ENCODE data around the gene ALPK3. TPM values are rescaled to one million over a fixed set of nuclear protein-coding genes. Genes with fewer than 3 reads are reported as not detected.

The ALPK3 gene
- polyA plus RNA-seq, 1 donor (not counting 4 experiments of a cell fraction or from before 2014, with no cell fraction given): 0.07 TPM

DNA sequence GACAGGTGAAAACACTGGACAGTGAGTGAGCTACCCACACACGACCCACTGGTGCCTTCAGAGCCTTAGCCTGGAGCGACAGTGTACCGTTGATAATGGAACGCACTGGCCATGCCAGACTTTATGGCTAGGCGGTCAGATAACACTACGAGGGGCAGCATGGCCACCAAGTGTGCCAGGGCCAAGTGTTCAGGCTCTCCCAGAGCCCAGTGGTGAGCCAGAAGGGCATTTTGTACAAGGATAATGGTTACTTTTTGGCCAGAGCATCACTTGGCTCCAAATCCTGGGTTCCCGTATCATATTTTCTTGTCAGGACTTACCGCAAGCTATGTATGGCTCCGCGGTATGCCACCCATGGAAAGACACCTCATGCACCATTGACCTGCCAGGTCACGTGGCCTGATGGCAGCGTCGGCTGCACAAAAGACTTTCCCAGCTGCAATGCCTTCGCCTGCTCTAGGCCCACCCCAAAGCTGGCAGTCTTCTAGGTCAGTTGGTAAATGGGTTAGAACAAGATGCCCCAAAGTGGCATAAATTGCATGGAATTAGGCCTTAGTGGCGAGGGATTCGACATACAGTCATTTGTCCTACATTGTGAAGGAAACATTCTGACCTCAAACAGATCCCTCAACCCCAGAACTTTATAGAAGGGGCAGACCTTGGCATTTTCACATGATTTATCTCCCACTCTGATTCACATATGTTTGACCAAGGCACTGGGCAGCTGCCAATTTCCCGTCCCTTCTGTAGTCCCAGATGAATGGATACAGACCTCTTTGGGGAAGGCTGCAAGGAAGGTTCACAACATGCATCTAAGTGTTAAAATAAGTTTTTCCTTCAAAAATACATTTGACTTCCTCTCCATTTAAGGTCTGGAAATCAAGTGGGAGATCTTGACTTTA lies 55.1 kb downstream of the ALPK3 start:
- H3K27me3 ChIP-seq (ENCODE audit: control insufficient read depth, extremely low read depth, insufficient read depth, low read length): no peaks in the 10 kb centered on the region
- dilution Hi-C loops (cut with MboI; ENCODE audit: extremely low pct_ligation_motif_present, low sequenced_read_pairs): no loop called here
- H2AFZ ChIP-seq (ENCODE audit: control insufficient read depth, low read length): no peak overlapping the region
- H3K27ac ChIP-seq (ENCODE audit: control insufficient read depth, insufficient read depth, low read length): no peak overlapping the region
- no peaks in the 10 kb centered on the region for H3K79me2 ChIP-seq (ENCODE audit: control insufficient read depth, insufficient read depth, low read length)
- H3K4me2 ChIP-seq (ENCODE audit: control insufficient read depth, extremely low read depth, insufficient read depth, low read depth, low read length): no peak overlapping the region
- no peaks in the 10 kb centered on the region for H3K9me1 ChIP-seq (ENCODE audit: control insufficient read depth, extremely low read depth, insufficient read depth, low read length)
- H3K9me3 ChIP-seq (ENCODE audit: control insufficient read depth, low read depth, low read length): no peaks in the 10 kb centered on the region
- no peaks in the 10 kb centered on the region for H4K20me1 ChIP-seq (ENCODE audit: control insufficient read depth, extremely low read depth, insufficient read depth, low read length)
- no peak for FAIRE-seq
- no peak overlapping the region for H3K4me3 ChIP-seq (ENCODE audit: control insufficient read depth in 2 of 3, extremely low read depth in 1 of 3, insufficient read depth in 2 of 3, low read depth in 1 of 3, low read length in 3 of 3)
- no peak overlapping the region for H3K9ac ChIP-seq (ENCODE audit: control insufficient read depth, extremely low read depth, insufficient read depth, low read length)
- H3K36me3 ChIP-seq (ENCODE audit: control insufficient read depth in 2 of 2, extremely low read depth in 1 of 2, insufficient read depth in 2 of 2, low read length in 2 of 2): no peaks in the 10 kb centered on the region
- no peak for DNase-seq (ENCODE audit: low read depth, low spot score)
- no peaks in the 10 kb centered on the region for H3K4me1 ChIP-seq (ENCODE audit: control insufficient read depth, extremely low read depth, insufficient read depth, low read length)
- TF ChIP-seq EZH2 (IDR thresholded peaks at IDR 0.05; ENCODE audit: low read length): no peak
- TF ChIP-seq, protein P1, sequence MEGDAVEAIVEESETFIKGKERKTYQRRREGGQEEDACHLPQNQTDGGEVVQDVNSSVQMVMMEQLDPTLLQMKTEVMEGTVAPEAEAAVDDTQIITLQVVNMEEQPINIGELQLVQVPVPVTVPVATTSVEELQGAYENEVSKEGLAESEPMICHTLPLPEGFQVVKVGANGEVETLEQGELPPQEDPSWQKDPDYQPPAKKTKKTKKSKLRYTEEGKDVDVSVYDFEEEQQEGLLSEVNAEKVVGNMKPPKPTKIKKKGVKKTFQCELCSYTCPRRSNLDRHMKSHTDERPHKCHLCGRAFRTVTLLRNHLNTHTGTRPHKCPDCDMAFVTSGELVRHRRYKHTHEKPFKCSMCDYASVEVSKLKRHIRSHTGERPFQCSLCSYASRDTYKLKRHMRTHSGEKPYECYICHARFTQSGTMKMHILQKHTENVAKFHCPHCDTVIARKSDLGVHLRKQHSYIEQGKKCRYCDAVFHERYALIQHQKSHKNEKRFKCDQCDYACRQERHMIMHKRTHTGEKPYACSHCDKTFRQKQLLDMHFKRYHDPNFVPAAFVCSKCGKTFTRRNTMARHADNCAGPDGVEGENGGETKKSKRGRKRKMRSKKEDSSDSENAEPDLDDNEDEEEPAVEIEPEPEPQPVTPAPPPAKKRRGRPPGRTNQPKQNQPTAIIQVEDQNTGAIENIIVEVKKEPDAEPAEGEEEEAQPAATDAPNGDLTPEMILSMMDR (optimal IDR thresholded peaks at IDR 0.05 in 1 of 3, IDR thresholded peaks at IDR 0.05 in 1 of 3, conservative IDR thresholded peaks at IDR 0.05 in 1 of 3; ENCODE audit: extremely low read depth in 1 of 3, insufficient read depth in 2 of 3, low read length in 3 of 3): no peak

DNA sequence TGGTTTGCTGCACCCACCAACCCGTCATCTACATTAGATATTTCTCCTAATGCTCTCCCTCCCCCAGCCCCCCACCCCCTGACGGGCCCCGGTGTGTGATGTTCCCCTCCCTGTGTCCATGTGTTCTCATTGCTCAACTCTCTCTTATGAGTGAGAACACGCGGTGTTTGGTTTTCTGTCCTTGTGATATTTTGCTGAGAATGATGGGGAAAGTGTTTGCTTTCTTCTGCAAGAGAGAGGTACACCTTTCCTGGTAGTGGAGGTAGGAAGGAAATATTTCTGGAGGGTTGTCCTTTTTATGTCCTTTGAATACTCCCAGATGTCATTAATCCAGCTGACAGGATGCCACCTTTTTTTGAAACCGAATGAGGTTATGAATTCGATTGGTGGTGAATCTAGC lies 56.8 kb downstream of the ALPK3 start:
- H3K27ac ChIP-seq (ENCODE audit: control insufficient read depth, insufficient read depth, low read length): no peak overlapping the region
- TF ChIP-seq, protein P1 (optimal IDR thresholded peaks at IDR 0.05 in 1 of 3, IDR thresholded peaks at IDR 0.05 in 1 of 3, conservative IDR thresholded peaks at IDR 0.05 in 1 of 3; ENCODE audit: extremely low read depth in 1 of 3, insufficient read depth in 2 of 3, low read length in 3 of 3): no peak
- TF ChIP-seq EZH2 (IDR thresholded peaks at IDR 0.05; ENCODE audit: low read length): no peak
- dilution Hi-C loops (cut with MboI; ENCODE audit: extremely low pct_ligation_motif_present, low sequenced_read_pairs): no loop called here

More for the DNA sequence above, 56.8 kb downstream of the ALPK3 start:
- Histone ChIP-seq H3K9me3 (ENCODE audit: control insufficient read depth, low read depth, low read length) (no peaks in the 10 kb centered on the region), H3K9ac (ENCODE audit: control insufficient read depth, extremely low read depth, insufficient read depth, low read length) (no peak overlapping the region), H2AFZ (ENCODE audit: control insufficient read depth, low read length) (no peak overlapping the region), H3K4me2 (ENCODE audit: control insufficient read depth, extremely low read depth, insufficient read depth, low read depth, low read length) (no peak overlapping the region), H3K79me2 (ENCODE audit: control insufficient read depth, insufficient read depth, low read length) (no peaks in the 10 kb centered on the region), H3K27me3 (ENCODE audit: control insufficient read depth, extremely low read depth, insufficient read depth, low read length) (no peaks in the 10 kb centered on the region), H3K9me1 (ENCODE audit: control insufficient read depth, extremely low read depth, insufficient read depth, low read length) (no peaks in the 10 kb centered on the region), H4K20me1 (ENCODE audit: control insufficient read depth, extremely low read depth, insufficient read depth, low read length) (no peaks in the 10 kb centered on the region), H3K4me3 (ENCODE audit: control insufficient read depth in 2 of 3, extremely low read depth in 1 of 3, insufficient read depth in 2 of 3, low read depth in 1 of 3, low read length in 3 of 3) (no peak overlapping the region), H3K4me1 (ENCODE audit: control insufficient read depth, extremely low read depth, insufficient read depth, low read length) (no peaks in the 10 kb centered on the region), H3K36me3 (ENCODE audit: control insufficient read depth in 2 of 2, extremely low read depth in 1 of 2, insufficient read depth in 2 of 2, low read length in 2 of 2) (no peaks in the 10 kb centered on the region)
- DNase-seq (ENCODE audit: low read depth, low spot score): no peak
- no peak for FAIRE-seq
